ENCODE results near the gene MRPS5. TPM values are rescaled to one million over a fixed set of nuclear protein-coding genes. Genes with fewer than 3 reads are reported as not detected.

MRPS5 gene
- total RNA-seq, 1 donor from 2014 or later = 57.4 TPM

- Mint-ChIP-seq H3K27me3 (ENCODE audit: low read depth, unreplicated experiment) (peaks cover 42% of the 10 kb centered on the region), H3K4me3 (ENCODE audit: unreplicated experiment) (no peak overlapping the region)
- TF ChIP-seq, protein P1, sequence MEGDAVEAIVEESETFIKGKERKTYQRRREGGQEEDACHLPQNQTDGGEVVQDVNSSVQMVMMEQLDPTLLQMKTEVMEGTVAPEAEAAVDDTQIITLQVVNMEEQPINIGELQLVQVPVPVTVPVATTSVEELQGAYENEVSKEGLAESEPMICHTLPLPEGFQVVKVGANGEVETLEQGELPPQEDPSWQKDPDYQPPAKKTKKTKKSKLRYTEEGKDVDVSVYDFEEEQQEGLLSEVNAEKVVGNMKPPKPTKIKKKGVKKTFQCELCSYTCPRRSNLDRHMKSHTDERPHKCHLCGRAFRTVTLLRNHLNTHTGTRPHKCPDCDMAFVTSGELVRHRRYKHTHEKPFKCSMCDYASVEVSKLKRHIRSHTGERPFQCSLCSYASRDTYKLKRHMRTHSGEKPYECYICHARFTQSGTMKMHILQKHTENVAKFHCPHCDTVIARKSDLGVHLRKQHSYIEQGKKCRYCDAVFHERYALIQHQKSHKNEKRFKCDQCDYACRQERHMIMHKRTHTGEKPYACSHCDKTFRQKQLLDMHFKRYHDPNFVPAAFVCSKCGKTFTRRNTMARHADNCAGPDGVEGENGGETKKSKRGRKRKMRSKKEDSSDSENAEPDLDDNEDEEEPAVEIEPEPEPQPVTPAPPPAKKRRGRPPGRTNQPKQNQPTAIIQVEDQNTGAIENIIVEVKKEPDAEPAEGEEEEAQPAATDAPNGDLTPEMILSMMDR (IDR thresholded peaks at IDR 0.05; ENCODE audit: insufficient read depth, low read depth, low read length) = no peak
- TF ChIP-seq EZH2 (IDR thresholded peaks at IDR 0.05; ENCODE audit: insufficient read depth, low read length) = no peak
Measured at GRCh38 chr2:95072424-95072823, 49.2 kb downstream of the MRPS5 start.

GRCh38 chr2:95071856-95072255 is 49.8 kb downstream of the MRPS5 start:
- no peaks in the 10 kb centered on the region for H3K4me1 Mint-ChIP-seq (ENCODE audit: low read depth, unreplicated experiment)
- TF ChIP-seq, protein P1 (IDR thresholded peaks at IDR 0.05; ENCODE audit: insufficient read depth, low read depth, low read length) = no peak
- no peak for TF ChIP-seq EZH2 (IDR thresholded peaks at IDR 0.05; ENCODE audit: insufficient read depth, low read length)
- no peaks in the 10 kb centered on the region for H3K79me2 ChIP-seq (ENCODE audit: insufficient read depth, low read length)
- H3K4me3 ChIP-seq (ENCODE audit: insufficient read depth, low read depth, low read length) = no peak overlapping the region
- no peaks in the 10 kb centered on the region for H3K9me3 ChIP-seq (ENCODE audit: insufficient read depth, low read depth, low read length)
- no peak overlapping the region for H3K4me3 Mint-ChIP-seq (ENCODE audit: unreplicated experiment)
- DNase-seq (ENCODE audit: low read depth) (no peak), FAIRE-seq (no peak)
- H3K4me2 ChIP-seq (ENCODE audit: low read length) = no peak overlapping the region
- no peaks in the 10 kb centered on the region for H3K36me3 Mint-ChIP-seq (ENCODE audit: low read depth, unreplicated experiment)
- no peak overlapping the region for H3K27ac ChIP-seq (ENCODE audit: low read depth, low read length)
- no peaks in the 10 kb centered on the region for H4K20me1 ChIP-seq (ENCODE audit: insufficient read depth, low read length)
- H3K4me1 ChIP-seq (ENCODE audit: insufficient read depth, low read length) = peaks cover 3% of the 10 kb centered on the region
- no peak overlapping the region for H3K9ac ChIP-seq (ENCODE audit: low read length)
- H3K27ac Mint-ChIP-seq (ENCODE audit: unreplicated experiment) = no peak overlapping the region
- H3K9me3 Mint-ChIP-seq (ENCODE audit: unreplicated experiment) = no peaks in the 10 kb centered on the region
- H3K27me3 Mint-ChIP-seq (ENCODE audit: low read depth, unreplicated experiment) = peaks cover 40% of the 10 kb centered on the region
- H3K27me3 ChIP-seq (ENCODE audit: insufficient read depth, low read length) = peaks cover 10% of the 10 kb centered on the region
- no peak overlapping the region for H2AFZ ChIP-seq (ENCODE audit: low read depth, low read length)
- H3K36me3 ChIP-seq (ENCODE audit: insufficient read depth, low read length) = no peaks in the 10 kb centered on the region

More at GRCh38 chr2:95072424-95072823, 49.2 kb downstream of the MRPS5 start:
- FAIRE-seq (no peak), DNase-seq (ENCODE audit: low read depth) (no peak)
- Histone ChIP-seq H2AFZ (ENCODE audit: low read depth, low read length) (no peak overlapping the region), H3K27ac (ENCODE audit: low read depth, low read length) (no peak overlapping the region), H3K36me3 (ENCODE audit: insufficient read depth, low read length) (no peaks in the 10 kb centered on the region), H3K79me2 (ENCODE audit: insufficient read depth, low read length) (no peaks in the 10 kb centered on the region), H3K4me1 (ENCODE audit: insufficient read depth, low read length) (peaks cover 5% of the 10 kb centered on the region), H3K9me3 (ENCODE audit: insufficient read depth, low read depth, low read length) (no peaks in the 10 kb centered on the region), H3K4me2 (ENCODE audit: low read length) (no peak overlapping the region), H4K20me1 (ENCODE audit: insufficient read depth, low read length) (no peaks in the 10 kb centered on the region), H3K4me3 (ENCODE audit: insufficient read depth, low read depth, low read length) (no peak overlapping the region), H3K9ac (ENCODE audit: low read length) (no peak overlapping the region), H3K27me3 (ENCODE audit: insufficient read depth, low read length) (peaks cover 11% of the 10 kb centered on the region)
- Mint-ChIP-seq H3K4me1 (ENCODE audit: low read depth, unreplicated experiment) (no peaks in the 10 kb centered on the region), H3K27ac (ENCODE audit: unreplicated experiment) (no peak overlapping the region), H3K9me3 (ENCODE audit: unreplicated experiment) (no peaks in the 10 kb centered on the region), H3K36me3 (ENCODE audit: low read depth, unreplicated experiment) (no peaks in the 10 kb centered on the region)

DNA sequence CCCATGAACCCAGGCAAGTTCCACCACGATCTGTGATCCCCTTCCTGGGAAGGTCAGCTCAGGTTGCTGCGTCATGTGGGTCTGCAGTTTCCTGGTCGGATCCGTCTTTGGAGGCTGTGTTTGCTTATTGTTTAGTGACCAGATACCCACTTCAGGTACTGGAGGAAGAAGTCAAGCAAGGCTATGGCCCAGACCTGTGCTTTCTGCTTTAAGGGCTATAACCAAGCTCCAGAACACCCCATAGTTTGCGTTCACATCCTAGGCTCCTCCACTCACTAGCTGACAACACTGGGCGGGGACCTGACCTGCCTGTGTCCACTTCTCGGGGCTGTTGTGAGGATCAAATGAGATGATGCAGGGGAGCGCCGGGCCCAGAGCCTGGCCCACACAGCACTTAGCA is 52.1 kb downstream of the MRPS5 start:
- H3K9me3 ChIP-seq (ENCODE audit: insufficient read depth, low read depth, low read length) = no peaks in the 10 kb centered on the region
- Mint-ChIP-seq H3K4me1 (ENCODE audit: low read depth, unreplicated experiment) (no peaks in the 10 kb centered on the region), H3K4me3 (ENCODE audit: unreplicated experiment) (no peak overlapping the region), H3K27ac (ENCODE audit: unreplicated experiment) (no peak overlapping the region), H3K9me3 (ENCODE audit: unreplicated experiment) (no peaks in the 10 kb centered on the region), H3K27me3 (ENCODE audit: low read depth, unreplicated experiment) (peaks cover 21% of the 10 kb centered on the region), H3K36me3 (ENCODE audit: low read depth, unreplicated experiment) (no peaks in the 10 kb centered on the region)
- H3K36me3 ChIP-seq (ENCODE audit: insufficient read depth, low read length) = no peaks in the 10 kb centered on the region
- H3K9ac ChIP-seq (ENCODE audit: low read length) = no peak overlapping the region
- no peaks in the 10 kb centered on the region for H3K79me2 ChIP-seq (ENCODE audit: insufficient read depth, low read length)
- H3K27me3 ChIP-seq (ENCODE audit: insufficient read depth, low read length) = peaks cover under 1% of the 10 kb centered on the region
- no peak for TF ChIP-seq EZH2 (IDR thresholded peaks at IDR 0.05; ENCODE audit: insufficient read depth, low read length)
- TF ChIP-seq, protein P1 (IDR thresholded peaks at IDR 0.05; ENCODE audit: insufficient read depth, low read depth, low read length) = no peak
- no peak overlapping the region for H3K27ac ChIP-seq (ENCODE audit: low read depth, low read length)
- H3K4me2 ChIP-seq (ENCODE audit: low read length) = no peak overlapping the region
- H3K4me1 ChIP-seq (ENCODE audit: insufficient read depth, low read length) = no peaks in the 10 kb centered on the region
- H3K4me3 ChIP-seq (ENCODE audit: insufficient read depth, low read depth, low read length) = no peak overlapping the region
- H4K20me1 ChIP-seq (ENCODE audit: insufficient read depth, low read length) = no peaks in the 10 kb centered on the region
- FAIRE-seq = no peak
- no peak for DNase-seq (ENCODE audit: low read depth)
- H2AFZ ChIP-seq (ENCODE audit: low read depth, low read length) = no peak overlapping the region

Data from astrocyte (in vitro differentiated cells and primary cell).